GM21529 (cell line): ENCODE results near the gene PKN3.

ENCODE experiments used
- ATAC-seq: cut with Tn5 transposase; IDR thresholded peaks from one replicate; pipeline ENCODE4 v1.9.1; 2021; ENCODE audit not compliant: unreplicated experiment

The PKN3 gene

GRCh38 chr9:128733256-128733655, 31.0 kb downstream of the PKN3 start:
- no peak for ATAC-seq

- ATAC-seq, result no peak
These were observed 33.1 kb downstream of the PKN3 start for GRCh38 chr9:128735373-128735772.

GRCh38 chr9:128742401-128742800, 40.1 kb downstream of the PKN3 start:
- no peak for ATAC-seq

GRCh38 chr9:128743421-128743820, 41.1 kb downstream of the PKN3 start:
- ATAC-seq, result no peak

- no peak for ATAC-seq
These were observed 44.9 kb downstream of the PKN3 start for GRCh38 chr9:128747241-128747640.

GRCh38 chr9:128750926-128751595, 48.8 kb downstream of the PKN3 start:
- no peak for ATAC-seq

GRCh38 chr9:128753627-128754026, 51.3 kb downstream of the PKN3 start:
- no peak for ATAC-seq

- no peak for ATAC-seq
These were observed 55.3 kb downstream of the PKN3 start for GRCh38 chr9:128757602-128758001.

- no peak for ATAC-seq
These were observed 60.6 kb downstream of the PKN3 start for GRCh38 chr9:128762671-128763449.

- ATAC-seq, result no peak
These were observed 62.1 kb downstream of the PKN3 start for GRCh38 chr9:128764361-128764760.

- no peak for ATAC-seq
These were observed 63.2 kb downstream of the PKN3 start for GRCh38 chr9:128765499-128765898.

- no peak for ATAC-seq
These were observed 66.3 kb downstream of the PKN3 start for GRCh38 chr9:128768606-128769005.
